IMR-90 (cell line): Measurements from ENCODE around the gene PCNX2. TPM values are rescaled to one million over a fixed set of nuclear protein-coding genes. Genes with fewer than 3 reads are reported as not detected.

Source experiments
- ATAC-seq: fragments of 200-7000 bp; cut with Tn5 transposase; 2 replicates; pipeline ENCODE4 v1.9.1; 2020; ENCODE audit warnings: low read depth, mild to moderate bottlenecking, moderate library complexity
- BruUV-seq: library from RNA; stranded (reverse); fragments of 400-500 nt; replicated peaks from 2 replicates; lab custom pipeline; 2021; lab: Mats Ljungman, UMichigan
- CTCF ChIA-PET: fragments of 300-600 bp; formaldehyde crosslinking; extraction: SDS; loops from one replicate; lab custom pipeline; 2021; ENCODE audit warnings: antibody characterized with exemption; lab: Yijun Ruan, JAX
- POLR2A ChIA-PET: fragments of 300-600 bp; sonication (Branson Sonifier 250); formaldehyde crosslinking; loops from one replicate; lab custom pipeline; 2022; ENCODE audit warnings: antibody characterized with exemption; ENCODE audit not compliant: unreplicated experiment; lab: Charles Lee
- DNase-seq: peaks from one replicate; pipeline ENCODE4 v3.0.0; 2013
- H2AFZ ChIP-seq: replicated peaks from 2 replicates; pipeline ENCODE3; 2013; ENCODE audit warnings: low read length, mild to moderate bottlenecking; ENCODE audit not compliant: poor library complexity
- H2AK5ac ChIP-seq: 2 replicates; pipeline ENCODE4 v1.6.1; 2013; ENCODE audit warnings: low read depth, low read length, inconsistent platforms
- H2AK9ac ChIP-seq: replicated peaks from 2 replicates; pipeline ENCODE3; 2013; ENCODE audit warnings: mild to moderate bottlenecking, low read depth, low read length, moderate library complexity; ENCODE audit not compliant: poor library complexity
- H2BK120ac ChIP-seq: 2 replicates; pipeline ENCODE4 v1.6.1; 2013; ENCODE audit warnings: low read depth, low read length, inconsistent platforms
- H2BK15ac ChIP-seq: 3 replicates; pipeline ENCODE4 v1.6.1; 2013; ENCODE audit warnings: low read depth, low read length, inconsistent platforms
- H2BK20ac ChIP-seq: 2 replicates; pipeline ENCODE4 v1.6.1; 2013; ENCODE audit warnings: low read depth, mild to moderate bottlenecking, inconsistent platforms, low read length, moderate library complexity
- H2BK5ac ChIP-seq: 2 replicates; pipeline ENCODE4 v1.6.1; 2013; ENCODE audit warnings: mild to moderate bottlenecking, low read depth, low read length, inconsistent platforms; ENCODE audit not compliant: poor library complexity, severe bottlenecking
- H3K14ac ChIP-seq: replicated peaks from 2 replicates; pipeline ENCODE4 v1.6.1; 2013; ENCODE audit warnings: low read depth, low read length, inconsistent platforms
- H3K18ac ChIP-seq: 2 replicates; pipeline ENCODE4 v1.6.1; 2013; ENCODE audit warnings: low read depth, low read length, control low read depth
- H3K23ac ChIP-seq: 2 replicates; pipeline ENCODE4 v1.6.1; 2013; ENCODE audit warnings: low read depth, low read length, inconsistent platforms
- H3K27ac ChIP-seq: 2 replicates; pipeline ENCODE4 v1.5.1; 2013; ENCODE audit warnings: mild to moderate bottlenecking, control low read depth, low read length; ENCODE audit not compliant: insufficient read depth
- H3K27me3 ChIP-seq: 2 replicates; pipeline ENCODE4 v1.6.1; 2013; ENCODE audit warnings: low read length; ENCODE audit not compliant: control insufficient read depth, insufficient read depth
- H3K36me3 ChIP-seq: 2 replicates; pipeline ENCODE4 v1.6.1; 2013; ENCODE audit warnings: low read length, mixed read lengths; ENCODE audit not compliant: control insufficient read depth, insufficient read depth
- H3K4ac ChIP-seq: 2 replicates; pipeline ENCODE4 v1.6.1; 2013; ENCODE audit warnings: low read depth, low read length, inconsistent platforms
- H3K4me1 ChIP-seq: 2 replicates; pipeline ENCODE4 v1.6.1; 2013; ENCODE audit warnings: low read length, mixed read lengths; ENCODE audit not compliant: control insufficient read depth, insufficient read depth
- H3K4me2 ChIP-seq: 2 replicates; pipeline ENCODE4 v1.6.1; 2013; ENCODE audit warnings: low read depth, mild to moderate bottlenecking, control low read depth, low read length, moderate library complexity
- H3K4me3 ChIP-seq: 2 replicates; pipeline ENCODE4 v1.5.1; 2013; ENCODE audit warnings: low read depth, mild to moderate bottlenecking, control low read depth, low read length, moderate library complexity; ENCODE audit not compliant: insufficient read depth
- H3K56ac ChIP-seq: 2 replicates; pipeline ENCODE4 v1.6.1; 2013; ENCODE audit warnings: low read length, inconsistent platforms; ENCODE audit not compliant: insufficient read depth; ENCODE audit errors: extremely low read depth
- H3K79me1 ChIP-seq, 2 experiments: 2 replicates each; pipeline ENCODE4 v1.6.1; 2013; ENCODE audit warnings: low read length in 2 of 2, inconsistent platforms in 1 of 2, low read depth in 1 of 2
- H3K9ac ChIP-seq: 2 replicates; pipeline ENCODE4 v1.6.1; 2013; ENCODE audit warnings: low read depth, low read length, control low read depth
- H3K9me1 ChIP-seq: 2 replicates; pipeline ENCODE4 v1.6.1; 2013; ENCODE audit warnings: low read length, inconsistent platforms; ENCODE audit not compliant: insufficient read depth
- H3K9me3 ChIP-seq: 2 replicates; pipeline ENCODE4 v1.6.1; 2013; ENCODE audit warnings: low read length; ENCODE audit not compliant: control insufficient read depth, insufficient read depth
- H4K20me1 ChIP-seq: 2 replicates; pipeline ENCODE4 v1.6.1; 2013; ENCODE audit warnings: low read length, inconsistent platforms; ENCODE audit not compliant: insufficient read depth
- H4K5ac ChIP-seq: 2 replicates; pipeline ENCODE4 v1.6.1; 2013; ENCODE audit warnings: mild to moderate bottlenecking, low read depth, low read length, control low read depth
- H4K8ac ChIP-seq, 2 experiments: 2 replicates each; pipeline ENCODE4 v1.6.1; 2013; ENCODE audit warnings: low read depth in 2 of 2, low read length in 2 of 2, control low read depth in 1 of 2, inconsistent platforms in 1 of 2
- H4K91ac ChIP-seq: 2 replicates; pipeline ENCODE4 v1.6.1; 2013; ENCODE audit warnings: low read depth, low read length, inconsistent platforms; ENCODE audit not compliant: insufficient read depth
- BHLHE40 ChIP-seq: fragments of 150-350 bp; IDR thresholded peaks from 2 replicates; pipeline ENCODE4 v1.6.1; 2016; ENCODE audit warnings: mild to moderate bottlenecking, low read depth, low read length
- CEBPB ChIP-seq: IDR thresholded peaks from 2 replicates; pipeline ENCODE4 v1.6.1; 2012; ENCODE audit warnings: low read depth, low read length, improper control_type of control experiment
- CHD1 ChIP-seq: IDR thresholded peaks from 2 replicates; pipeline ENCODE4 v1.6.1; 2012; ENCODE audit warnings: low read depth, low read length, improper control_type of control experiment
- CTCF ChIP-seq: conservative IDR thresholded peaks from 2 replicates; pipeline ENCODE4 v1.5.1; 2012; ENCODE audit warnings: mild to moderate bottlenecking, low read depth, low read length, improper control_type of control experiment
- MAZ ChIP-seq: IDR thresholded peaks from 2 replicates; pipeline ENCODE4 v1.6.1; 2012; ENCODE audit warnings: low read depth, mild to moderate bottlenecking, low read length, improper control_type of control experiment, moderate library complexity, borderline replicate concordance
- MXI1 ChIP-seq: IDR thresholded peaks from 2 replicates; pipeline ENCODE4 v1.6.1; 2012; ENCODE audit warnings: low read depth, mild to moderate bottlenecking, low read length, moderate library complexity, borderline replicate concordance
- NFE2L2 ChIP-seq: fragments of 150-350 bp; IDR thresholded peaks from 2 replicates; pipeline ENCODE4 v1.6.1; 2016; ENCODE audit warnings: low read depth, mild to moderate bottlenecking, low read length
- POLR2A ChIP-seq: IDR thresholded peaks from 2 replicates; pipeline ENCODE4 v1.6.1; 2012; ENCODE audit warnings: mild to moderate bottlenecking, low read depth, low read length
- RAD21 ChIP-seq: IDR thresholded peaks from 2 replicates; pipeline ENCODE4 v1.6.1; 2012; ENCODE audit warnings: low read length, improper control_type of control experiment
- RCOR1 ChIP-seq: IDR thresholded peaks from 2 replicates; pipeline ENCODE4 v1.6.1; 2012; ENCODE audit warnings: mild to moderate bottlenecking, low read length, improper control_type of control experiment; ENCODE audit not compliant: insufficient replicate concordance
- SMC3 ChIP-seq: fragments of 150-350 bp; IDR thresholded peaks from 2 replicates; pipeline ENCODE4 v1.6.1; 2016; ENCODE audit warnings: low read depth, mild to moderate bottlenecking, antibody characterized with exemption, low read length, moderate library complexity
- USF2 ChIP-seq: fragments of 150-350 bp; IDR thresholded peaks from 2 replicates; pipeline ENCODE4 v1.6.1; 2017; ENCODE audit warnings: mild to moderate bottlenecking, antibody characterized with exemption, low read length, low read depth
- WGBS, 2 experiments: methylation state at CpG; one replicate each; pipeline versions ENCODE4 v1.1.5 to v1.1.7; 2013; ENCODE audit warnings: missing lambda C conversion rate in 2 of 2; ENCODE audit not compliant: insufficient read length in 1 of 2; ENCODE audit errors: extremely low coverage in 2 of 2; 5-methylcytosine and 5-hydroxymethylcytosine counted together
- dilution Hi-C: fragments of 300-500 bp; cut with HindIII; formaldehyde crosslinking; loops from one replicate; pipeline ENCODE4 v1.14.3; 2018; ENCODE audit warnings: low sequenced_read_pairs; ENCODE audit not compliant: unreplicated experiment
- in situ Hi-C: fragments of 300-500 bp; cut with MboI; formaldehyde crosslinking; loops from 3 replicates; pipeline ENCODE4 v1.14.3; 2019; ENCODE audit warnings: low sequenced_read_pairs, inconsistent platforms, mixed read lengths
- intact Hi-C: fragments of 100-400 bp; cut with micrococcal nuclease; formaldehyde crosslinking; loops from 2 replicates; pipeline ENCODE4 v1.10.0; 2022
- polyA plus RNA-seq, 3 experiments: library from polyadenylated mRNA; depleted of rRNA; stranded (reverse); fragments of >200 nt; gene quantifications; 2 replicates each; pipeline ENCODE4 v1.2.3, GENCODE V29; 2012; ENCODE audit warnings: low replicate concordance in 1 of 3
- total RNA-seq: library from RNA; depleted of rRNA; stranded (reverse); fragments of >200 nt; gene quantifications from 2 replicates; pipeline ENCODE4 v1.2.3, GENCODE V29; 2012

The PCNX2 gene
- total and polyA plus RNA-seq, 2 of the 4 experiments (the other 2 are of a cell fraction): 15.9 to 22.6 TPM

DNA sequence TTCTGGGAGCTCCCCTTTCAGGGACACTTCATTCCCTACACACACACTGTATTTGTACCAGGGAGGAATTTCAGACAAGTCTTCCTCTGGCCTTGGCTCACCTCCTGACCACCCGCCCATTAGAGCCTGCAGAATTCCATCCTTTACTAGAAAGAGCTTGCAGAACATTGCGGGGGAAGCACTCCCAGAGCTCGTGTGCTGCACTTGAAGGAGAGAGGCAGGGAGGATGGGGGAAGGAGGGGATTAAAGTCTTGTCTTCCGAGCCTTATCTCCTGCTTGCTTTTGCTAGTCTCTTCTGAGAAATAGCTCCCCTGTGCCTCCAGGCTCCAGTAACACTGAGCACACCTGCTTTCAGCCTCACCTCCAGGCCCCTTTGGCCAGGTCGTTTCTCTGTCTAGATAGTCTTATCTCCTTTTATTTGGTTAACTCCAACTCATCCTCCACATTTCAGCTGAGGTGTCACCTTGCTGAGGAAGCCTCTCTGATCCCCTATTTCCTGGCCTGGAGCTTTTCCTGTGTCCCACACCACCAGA lies 62.0 kb downstream of the PCNX2 start:
- peaks cover 2% of the 10 kb centered on the region for H3K4me1 ChIP-seq
- H2BK5ac ChIP-seq: no peak overlapping the region
- no peaks in the 10 kb centered on the region; the same call in 1 of the 2 replicates for H3K9me1 ChIP-seq
- H2AFZ ChIP-seq: no peak overlapping the region
- no peak overlapping the region for H2AK9ac ChIP-seq
- H3K27me3 ChIP-seq: no peaks in the 10 kb centered on the region
- ATAC-seq (no peak), DNase-seq (no peak)
- ChIA-PET CTCF (no interaction called here), POLR2A (interaction anchor here (0.6 kb wide), 1 partner anchor 8 kb away, joined by 6 read pairs; no protein-coding TSS in a partner anchor)
- H3K18ac ChIP-seq: no peak overlapping the region
- intact Hi-C loops (no loop called here), dilution Hi-C loops (no loop called here), in situ Hi-C loops (no loop called here)
- H3K9me3 ChIP-seq: no peaks in the 10 kb centered on the region
- H3K4me2 ChIP-seq: no peak overlapping the region
- no peak overlapping the region for H2AK5ac ChIP-seq
- H4K5ac ChIP-seq: no peak overlapping the region
- TF ChIP-seq RCOR1 (no peak), POLR2A (no peak), MAZ (no peak), USF2 (no peak), CTCF (no peak), CHD1 (no peak), SMC3 (no peak), RAD21 (no peak), CEBPB (no peak), BHLHE40 (no peak), MXI1 (no peak), NFE2L2 (no peak)
- H3K9ac ChIP-seq: no peak overlapping the region
- peaks cover 14% of the 10 kb centered on the region; the same call in 1 of the 2 replicates for H3K36me3 ChIP-seq
- no peak overlapping the region for H2BK15ac ChIP-seq
- no peak overlapping the region for H2BK20ac ChIP-seq
- no peak overlapping the region for H3K23ac ChIP-seq
- H3K4me3 ChIP-seq: no peak overlapping the region
- no peak overlapping the region for H3K27ac ChIP-seq
- H3K4ac ChIP-seq: no peak overlapping the region
- no peak overlapping the region for H2BK120ac ChIP-seq
- no peaks in the 10 kb centered on the region for H3K79me1 ChIP-seq
- no peak overlapping the region for H4K8ac ChIP-seq
- no peak overlapping the region for H3K56ac ChIP-seq
- H4K20me1 ChIP-seq: no peaks in the 10 kb centered on the region
- no peak overlapping the region for H3K14ac ChIP-seq
- 0% methylated on average over 1 of the region's 5 CpGs; no CpG with 5 or more reads in 1 of the 2 experiments for WGBS, 2 experiments
- no peak overlapping the region for H4K91ac ChIP-seq
- BruUV-seq: no TSS peak
